Effector memory CD8-positive, alpha-beta T cell (primary cell): Measurements from ENCODE around the gene CNTLN.
"Not testable (repeated sequence)": the region's sequence is repeated elsewhere in the genome, so short reads cannot be mapped to it uniquely, and the experiment has no call there.

Experiments
- ATAC-seq: fragments of 150-1000 bp; cut with Tn5 transposase; replicated peaks from 2 replicates; pipeline ENCODE4 v1.10.0; 2021; ENCODE audit warnings: mild to moderate bottlenecking, moderate library complexity
- DNase-seq, 3 experiments: peaks; one replicate each; pipeline ENCODE4 v3.0.0; 2021
- H3K27ac Mint-ChIP-seq, 2 donors: one replicate each; pipeline ENCODE4 v1.8.0; 2022; ENCODE audit warnings: mild to moderate bottlenecking in 2 of 2, mixed read lengths in 2 of 2, moderate library complexity in 2 of 2
- H3K27me3 Mint-ChIP-seq, 2 donors: one replicate each; pipeline ENCODE4 v1.8.0; 2022; ENCODE audit warnings: mixed read lengths in 2 of 2
- H3K36me3 Mint-ChIP-seq: one replicate; pipeline ENCODE4 v1.8.0; 2022; ENCODE audit warnings: mild to moderate bottlenecking, moderate library complexity, mixed read lengths; ENCODE audit not compliant: insufficient read depth
- H3K4me1 Mint-ChIP-seq, 2 donors: one replicate each; pipeline ENCODE4 v1.8.0; 2022; ENCODE audit warnings: low read depth in 2 of 2, mixed read lengths in 2 of 2
- H3K4me3 Mint-ChIP-seq, 2 donors: one replicate each; pipeline ENCODE4 v1.8.0; 2022; ENCODE audit warnings: mild to moderate bottlenecking in 2 of 2, mixed read lengths in 2 of 2, moderate library complexity in 2 of 2
- H3K9me3 Mint-ChIP-seq, 2 donors: one replicate each; pipeline ENCODE4 v1.8.0; 2022; ENCODE audit warnings: mixed read lengths in 2 of 2

Gene CNTLN

DNA sequence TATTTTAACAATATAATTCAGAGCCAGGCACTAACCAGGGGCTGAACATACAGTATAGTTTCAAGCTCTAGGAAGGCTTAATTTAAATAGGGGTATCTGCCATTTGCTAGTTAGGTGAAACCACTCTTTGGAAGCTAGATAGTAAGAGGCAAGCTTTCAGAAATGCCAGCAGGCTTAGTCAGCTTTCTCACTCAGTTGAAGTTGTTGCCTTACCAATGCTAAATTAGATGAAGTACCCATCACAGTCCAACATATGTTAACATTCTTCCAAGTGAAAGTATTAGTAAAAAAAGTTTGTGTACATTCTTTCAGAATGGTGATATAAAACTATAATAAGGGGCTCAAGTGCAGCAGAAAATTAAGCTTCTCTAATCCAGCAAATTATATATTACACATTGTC, 215.0 kb downstream of the CNTLN start:
- Mint-ChIP-seq H3K27ac (no peak overlapping the region), H3K36me3 (peaks cover 3% of the 10 kb centered on the region), H3K4me3 (no peak overlapping the region), H3K4me1 (no peaks in the 10 kb centered on the region), H3K27me3 (no peaks in the 10 kb centered on the region), H3K9me3 (peaks cover 0 to 8% of the 10 kb centered on the region in 2 donors)
- DNase-seq, result no peak
- no peak for ATAC-seq

DNA sequence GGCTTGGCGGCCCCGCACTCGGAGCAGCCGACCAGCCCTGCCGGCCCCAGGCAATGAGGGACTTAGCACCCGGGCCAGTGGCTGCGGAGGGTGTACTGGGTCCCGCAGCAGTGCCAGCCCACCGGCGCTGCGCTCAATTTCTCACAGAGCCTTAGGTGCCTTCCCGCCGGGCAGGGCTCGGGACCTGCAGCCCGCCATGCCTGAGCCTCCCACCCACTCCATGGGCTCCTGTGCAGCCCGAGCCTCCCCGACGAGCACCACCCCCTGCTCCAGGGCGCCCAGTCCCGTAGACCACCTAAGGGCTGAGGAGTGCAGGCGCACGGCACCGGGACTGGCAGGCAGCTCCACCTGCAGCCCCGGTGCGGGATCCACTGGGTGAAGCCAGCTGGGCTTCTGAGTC, 219.2 kb downstream of the CNTLN start:
- not testable (repeated sequence) for H3K27ac Mint-ChIP-seq, H3K9me3 Mint-ChIP-seq, DNase-seq, H3K4me3 Mint-ChIP-seq, H3K36me3 Mint-ChIP-seq, H3K4me1 Mint-ChIP-seq, ATAC-seq, H3K27me3 Mint-ChIP-seq

DNA sequence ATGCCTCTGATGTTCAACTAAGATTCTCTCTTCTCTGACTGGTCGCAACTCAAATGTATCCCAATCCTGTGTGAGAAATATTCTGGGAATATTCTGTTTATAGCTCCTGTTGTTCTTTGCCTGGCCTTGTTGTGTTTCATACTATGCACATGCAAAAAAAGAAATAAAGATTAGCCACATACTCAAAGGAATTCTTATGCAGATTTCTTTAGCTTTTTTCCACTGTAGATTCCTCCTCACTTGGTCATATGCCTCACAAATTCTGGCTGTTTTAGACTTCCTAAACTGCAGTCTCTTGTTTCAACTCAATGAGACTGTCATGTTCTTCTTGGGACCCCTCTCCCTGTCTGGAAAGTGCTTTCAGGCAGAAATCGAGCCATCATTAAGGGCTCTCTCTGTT, 226.5 kb downstream of the CNTLN start:
- H3K9me3 Mint-ChIP-seq, result peaks cover 0 to 5% of the 10 kb centered on the region in 2 donors
- ATAC-seq (no peak), DNase-seq (no peak)
- H3K4me1 Mint-ChIP-seq, result no peaks in the 10 kb centered on the region
- no peaks in the 10 kb centered on the region for H3K36me3 Mint-ChIP-seq
- no peak overlapping the region for H3K27ac Mint-ChIP-seq
- no peaks in the 10 kb centered on the region for H3K27me3 Mint-ChIP-seq
- no peak overlapping the region for H3K4me3 Mint-ChIP-seq

DNA sequence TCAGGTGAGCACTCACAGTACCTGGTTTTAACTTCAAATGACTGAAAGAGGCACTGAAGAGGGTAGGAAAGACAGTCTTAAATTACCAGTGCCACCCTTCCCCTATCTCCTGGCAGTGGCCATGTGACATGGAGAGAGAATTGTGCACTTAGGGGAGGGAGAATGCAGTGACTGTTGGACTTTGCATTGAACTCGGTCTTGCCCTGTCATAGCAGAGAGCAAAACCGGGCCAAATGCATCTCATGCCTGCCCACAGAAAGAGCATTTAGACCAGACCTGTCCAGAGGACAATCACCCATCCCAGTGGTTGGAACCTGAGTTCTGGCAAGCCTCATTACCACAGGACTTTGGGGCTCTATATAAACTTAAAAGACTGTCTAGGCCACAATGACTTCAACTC, 232.2 kb downstream of the CNTLN start:
- Mint-ChIP-seq H3K27ac (no peak overlapping the region), H3K9me3 (peaks cover 12 to 17% of the 10 kb centered on the region in 2 donors), H3K4me3 (no peak overlapping the region), H3K27me3 (no peaks in the 10 kb centered on the region), H3K4me1 (no peaks in the 10 kb centered on the region), H3K36me3 (no peaks in the 10 kb centered on the region)
- no peak for DNase-seq
- ATAC-seq, result no peak

DNA sequence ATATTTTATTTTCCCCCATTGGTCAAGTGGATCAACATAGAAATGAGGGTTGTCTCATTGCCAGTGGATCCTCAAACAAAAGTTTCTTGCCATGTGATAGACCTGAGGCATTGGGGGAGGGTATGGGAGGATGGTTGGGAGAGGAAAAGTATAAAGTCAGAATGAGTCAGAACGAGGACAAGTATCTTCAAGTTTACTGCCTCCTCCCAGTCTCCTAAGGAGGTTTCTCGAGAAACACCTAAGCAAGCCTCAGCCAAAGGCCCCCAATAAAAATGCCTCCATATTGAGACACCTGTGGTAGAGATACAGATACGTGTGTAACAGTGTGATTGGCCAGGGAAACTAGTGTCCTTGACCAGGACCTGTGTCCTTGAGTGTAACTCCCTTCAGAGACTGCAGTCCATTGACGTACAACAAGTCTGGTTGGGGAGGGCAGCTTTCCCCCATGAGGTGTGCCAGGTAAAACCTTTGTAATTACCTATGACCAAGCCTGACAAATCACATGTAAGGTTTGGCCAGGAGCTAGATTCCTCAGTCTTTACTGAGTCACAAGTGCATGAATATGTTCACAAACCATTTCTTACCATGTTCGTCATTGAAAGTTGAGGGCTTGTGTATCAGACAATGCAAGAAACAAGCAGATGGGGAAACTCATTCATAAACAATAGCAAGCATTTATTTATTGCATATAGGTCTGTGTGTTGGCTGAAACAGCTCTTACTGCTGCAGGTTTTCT, 245.5 kb downstream of the CNTLN start:
- ATAC-seq, result no peak
- no peak overlapping the region for H3K4me3 Mint-ChIP-seq

DNA sequence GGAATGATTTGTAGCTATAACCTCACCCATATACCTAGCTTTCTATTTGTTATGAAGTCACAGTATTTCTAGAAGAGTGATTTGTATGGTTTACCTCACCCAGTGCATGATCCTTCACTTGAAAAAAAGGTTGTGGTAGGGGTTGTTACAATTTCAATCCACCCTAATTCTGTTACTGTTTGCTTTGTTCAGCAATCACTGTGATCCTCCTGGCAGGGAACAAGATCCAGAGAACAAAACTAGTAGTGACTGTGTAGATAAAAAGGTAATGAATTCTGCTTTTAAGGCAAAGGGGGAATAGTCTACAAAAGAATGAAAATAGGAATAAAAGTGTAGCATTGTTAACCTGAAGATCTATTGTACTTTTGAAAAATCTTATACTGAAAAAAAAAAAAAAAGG, 252.7 kb downstream of the CNTLN start:
- ATAC-seq, result no peak
- H3K4me3 Mint-ChIP-seq, result no peak overlapping the region
- peaks cover 0 to 9% of the 10 kb centered on the region in 2 donors for H3K9me3 Mint-ChIP-seq
- no peaks in the 10 kb centered on the region for H3K4me1 Mint-ChIP-seq
- no peaks in the 10 kb centered on the region for H3K36me3 Mint-ChIP-seq
- DNase-seq, result no peak
- H3K27me3 Mint-ChIP-seq, result no peaks in the 10 kb centered on the region
- H3K27ac Mint-ChIP-seq, result no peak overlapping the region

More for the DNA sequence above, 245.5 kb downstream of the CNTLN start:
- H3K9me3 Mint-ChIP-seq, result peaks cover 9 to 17% of the 10 kb centered on the region in 2 donors
- no peaks in the 10 kb centered on the region for H3K36me3 Mint-ChIP-seq
- DNase-seq, result no peak
- no peak overlapping the region for H3K27ac Mint-ChIP-seq
- H3K4me1 Mint-ChIP-seq, result no peaks in the 10 kb centered on the region
- H3K27me3 Mint-ChIP-seq, result no peaks in the 10 kb centered on the region

DNA sequence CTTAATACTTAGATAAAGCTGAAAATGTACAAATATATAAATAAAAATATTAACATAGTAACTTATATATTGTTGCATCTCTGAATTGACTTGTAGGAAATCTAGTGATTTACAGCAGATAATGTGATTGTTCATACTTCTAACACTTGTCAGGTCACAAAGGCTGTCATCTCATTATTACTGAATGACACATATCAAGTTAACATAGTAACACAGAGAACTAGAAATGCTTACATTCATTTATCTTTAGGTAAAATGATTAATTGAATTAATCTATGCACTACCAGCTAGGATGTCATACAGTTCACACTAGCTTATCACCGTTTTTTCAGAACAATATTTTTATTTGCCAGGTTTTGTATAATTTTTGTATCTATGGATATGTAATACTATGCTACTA, 254.2 kb downstream of the CNTLN start:
- Mint-ChIP-seq H3K36me3 (no peaks in the 10 kb centered on the region), H3K9me3 (peaks cover 0 to 9% of the 10 kb centered on the region in 2 donors), H3K4me3 (no peak overlapping the region), H3K27me3 (no peaks in the 10 kb centered on the region), H3K27ac (no peak overlapping the region), H3K4me1 (no peaks in the 10 kb centered on the region)
- ATAC-seq, result no peak
- no peak for DNase-seq

DNA sequence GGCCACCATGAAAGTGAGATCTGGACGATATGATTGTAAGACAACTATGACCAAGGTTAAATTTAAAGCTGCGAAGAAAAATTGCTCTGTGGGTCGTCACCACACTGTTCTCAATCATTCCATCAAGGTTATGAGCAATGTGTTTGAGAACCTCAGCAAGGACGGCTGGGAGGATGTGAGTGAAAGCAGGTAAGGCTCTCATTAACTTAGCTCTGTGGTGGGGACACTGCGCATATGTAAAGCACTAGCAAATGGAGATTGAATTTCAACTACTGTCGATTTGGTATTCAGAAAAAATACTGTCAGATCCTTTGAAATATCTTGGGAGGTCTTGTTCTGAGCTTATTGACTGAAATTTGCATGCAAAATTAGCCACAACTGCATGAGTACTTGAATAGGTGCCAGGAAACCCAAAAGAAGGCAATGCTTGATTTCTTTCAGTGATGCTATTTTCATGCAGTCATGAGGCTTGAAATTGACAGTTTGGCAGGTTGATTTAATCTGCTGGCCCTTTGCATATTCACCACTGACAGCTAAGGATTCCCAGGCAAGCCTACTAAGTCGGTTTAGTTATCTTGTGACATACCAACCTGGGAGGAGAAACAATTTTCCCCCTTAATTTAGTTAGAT, 260.2 kb downstream of the CNTLN start:
- ATAC-seq (no peak), DNase-seq (no peak)
- Mint-ChIP-seq H3K27ac (no peak overlapping the region), H3K27me3 (no peaks in the 10 kb centered on the region), H3K9me3 (peaks cover 9 to 11% of the 10 kb centered on the region in 2 donors), H3K4me3 (no peak overlapping the region), H3K36me3 (no peaks in the 10 kb centered on the region), H3K4me1 (no peaks in the 10 kb centered on the region)

DNA sequence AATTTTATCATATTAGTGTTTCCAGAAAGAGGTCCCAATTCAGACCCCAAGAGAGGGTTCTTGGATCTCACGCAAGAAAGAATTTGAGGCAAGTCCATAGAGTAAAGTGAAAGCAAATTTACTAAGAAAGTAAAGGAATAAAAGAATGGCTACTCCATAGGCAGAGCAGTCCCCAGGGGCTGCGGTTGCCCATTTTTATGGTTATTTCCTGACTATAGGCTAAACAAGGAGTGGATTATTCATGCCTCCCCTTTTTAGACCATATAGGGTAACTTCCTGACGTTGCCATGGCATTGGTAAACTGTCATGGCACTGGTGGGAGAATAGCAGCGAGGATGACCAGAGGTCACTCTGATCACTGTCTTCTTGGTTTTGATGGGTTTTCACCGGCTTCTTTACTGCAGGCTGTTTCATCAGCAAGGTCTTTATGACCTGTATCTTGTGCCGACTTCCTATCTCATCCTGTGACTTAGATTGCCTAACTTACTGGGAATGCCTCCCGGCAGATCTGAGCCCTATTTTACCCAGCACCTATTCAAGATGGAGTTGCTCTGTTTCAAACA, 262.4 kb downstream of the CNTLN start:
- H3K4me3 Mint-ChIP-seq, ATAC-seq, H3K27me3 Mint-ChIP-seq, H3K36me3 Mint-ChIP-seq, DNase-seq, H3K4me1 Mint-ChIP-seq, H3K27ac Mint-ChIP-seq: not testable (repeated sequence)
- peaks cover 7 to 11% of the 10 kb centered on the region in 2 donors for H3K9me3 Mint-ChIP-seq

DNA sequence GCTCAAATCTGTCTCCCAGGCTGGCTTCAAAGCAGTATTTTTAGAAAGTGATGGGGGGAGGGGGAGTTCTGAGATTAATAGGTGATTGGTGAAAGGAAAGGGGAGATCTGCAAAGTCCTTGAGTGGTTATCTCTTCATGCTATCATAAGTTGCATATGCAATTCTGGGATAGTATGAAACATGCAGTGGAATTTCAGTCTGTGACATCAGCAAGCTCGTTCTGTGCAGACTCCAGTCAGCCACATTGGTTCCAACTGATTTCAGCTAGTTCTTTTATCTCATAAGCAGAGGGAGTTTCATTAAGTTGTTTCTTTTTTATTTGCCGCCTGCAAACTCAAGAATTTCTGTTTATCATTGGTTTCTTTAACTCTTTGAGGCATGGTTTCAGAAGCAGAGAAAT, 263.5 kb downstream of the CNTLN start:
- no peak overlapping the region for H3K27ac Mint-ChIP-seq
- no peak overlapping the region for H3K4me3 Mint-ChIP-seq
- H3K36me3 Mint-ChIP-seq, result no peaks in the 10 kb centered on the region
- H3K27me3 Mint-ChIP-seq, result no peaks in the 10 kb centered on the region
- H3K9me3 Mint-ChIP-seq, result peaks cover 10 to 11% of the 10 kb centered on the region in 2 donors
- no peaks in the 10 kb centered on the region for H3K4me1 Mint-ChIP-seq
- ATAC-seq, result no peak
- no peak for DNase-seq

DNA sequence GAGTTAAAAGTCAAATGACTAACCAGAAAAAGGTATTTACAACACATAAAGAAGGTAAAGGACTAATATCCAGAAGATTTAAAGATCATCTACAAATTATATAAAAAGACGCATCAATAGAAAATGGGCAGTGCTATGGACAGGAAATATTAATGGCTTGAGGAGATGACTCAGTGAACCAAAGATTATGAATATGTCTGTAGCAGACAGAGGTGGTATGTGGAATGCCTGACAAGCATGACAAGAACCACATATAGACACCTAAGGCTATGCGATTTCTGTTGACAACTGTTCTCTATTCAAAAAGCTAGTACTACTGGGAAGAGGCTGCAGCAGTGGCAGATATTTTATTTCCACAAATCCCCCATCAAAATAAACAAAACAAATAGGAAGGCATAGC, 267.0 kb downstream of the CNTLN start:
- ATAC-seq (no peak), DNase-seq (no peak)
- Mint-ChIP-seq H3K9me3 (peaks cover 7 to 20% of the 10 kb centered on the region in 2 donors), H3K4me1 (no peaks in the 10 kb centered on the region), H3K36me3 (no peaks in the 10 kb centered on the region), H3K27me3 (no peaks in the 10 kb centered on the region), H3K27ac (no peak overlapping the region), H3K4me3 (no peak overlapping the region)

DNA sequence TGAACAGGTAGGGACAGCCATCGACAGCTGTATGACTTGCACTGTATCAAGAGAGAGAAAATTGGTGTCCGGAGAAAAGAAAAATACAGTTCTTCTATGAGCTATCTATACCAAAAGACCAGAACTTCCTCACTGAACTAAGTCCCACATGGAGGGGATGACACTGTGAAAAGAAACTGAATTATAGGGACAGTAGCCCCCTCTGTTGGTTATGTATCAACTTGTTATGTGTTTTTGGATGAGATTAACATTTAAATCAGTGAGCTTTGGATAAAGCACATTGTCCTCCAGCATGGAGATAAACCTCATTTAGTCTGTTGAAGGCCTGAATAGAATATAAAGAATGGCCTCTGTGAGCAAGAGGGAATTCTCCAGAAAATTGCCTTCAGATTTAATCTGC, 267.5 kb downstream of the CNTLN start:
- H3K27me3 Mint-ChIP-seq, result no peaks in the 10 kb centered on the region
- no peak for DNase-seq
- H3K36me3 Mint-ChIP-seq, result no peaks in the 10 kb centered on the region

DNA sequence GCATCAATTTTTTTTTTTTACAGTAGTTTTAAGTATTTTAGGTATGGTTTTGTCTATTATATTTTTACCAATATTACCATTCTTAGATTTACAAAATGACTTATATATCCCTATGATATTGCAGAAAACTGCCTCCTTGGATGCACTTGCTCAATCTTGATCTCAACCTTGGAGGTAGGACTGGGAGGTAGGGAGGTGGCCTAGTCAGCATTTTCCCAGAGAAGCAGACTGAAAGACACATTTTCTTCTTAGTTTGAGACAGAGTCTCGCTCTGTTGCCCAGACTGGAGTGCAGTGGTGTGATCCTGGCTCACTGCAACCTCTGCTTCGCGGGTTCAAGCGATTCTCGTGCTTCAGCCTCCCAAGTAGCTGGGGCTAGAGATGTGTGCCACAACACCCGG, 268.7 kb downstream of the CNTLN start:
- DNase-seq (no peak), ATAC-seq (no peak)
- Mint-ChIP-seq H3K27me3 (no peaks in the 10 kb centered on the region), H3K36me3 (no peaks in the 10 kb centered on the region), H3K4me1 (no peaks in the 10 kb centered on the region), H3K4me3 (no peak overlapping the region), H3K9me3 (peaks cover 3 to 20% of the 10 kb centered on the region in 2 donors), H3K27ac (no peak overlapping the region)

More for the DNA sequence above, 267.5 kb downstream of the CNTLN start:
- ATAC-seq, result no peak
- Mint-ChIP-seq H3K4me1 (no peaks in the 10 kb centered on the region), H3K9me3 (peaks cover 6 to 20% of the 10 kb centered on the region in 2 donors), H3K4me3 (no peak overlapping the region), H3K27ac (no peak overlapping the region)

DNA sequence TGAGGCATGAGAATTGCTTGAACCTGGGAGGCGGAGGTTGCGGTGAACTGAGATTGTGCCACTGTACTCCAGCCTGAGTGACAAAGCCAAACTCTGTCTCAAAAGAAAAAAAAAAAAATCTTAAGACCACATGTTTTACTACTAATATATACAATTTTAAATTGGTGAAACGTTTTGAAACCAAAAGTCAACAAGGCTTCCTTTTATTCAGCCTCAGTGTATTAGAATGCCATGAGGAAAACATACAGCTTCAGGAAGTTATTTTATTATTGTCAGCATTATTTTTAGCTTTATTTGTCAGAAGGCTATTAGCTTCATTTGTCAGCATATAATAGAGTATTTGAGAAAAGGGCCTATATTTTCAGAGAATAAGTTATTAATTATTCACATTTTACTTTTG, 280.1 kb downstream of the CNTLN start:
- DNase-seq (no peak), ATAC-seq (no peak)
- Mint-ChIP-seq H3K4me3 (no peak overlapping the region), H3K27me3 (no peaks in the 10 kb centered on the region), H3K9me3 (no peaks in the 10 kb centered on the region), H3K27ac (no peak overlapping the region), H3K36me3 (peaks cover 3% of the 10 kb centered on the region), H3K4me1 (no peaks in the 10 kb centered on the region)
